Sigmoid colon (tissue), 7 donors: ENCODE results near the gene NOTCH1. TPM values are rescaled to one million over a fixed set of nuclear protein-coding genes. Genes with fewer than 3 reads are reported as not detected.

Experiments
- DNase-seq: peaks from one replicate; pipeline ENCODE4 v3.0.0-alpha.2; 2019
- H3K27ac ChIP-seq, 4 donors: fragments of 200-600 bp; sonication (generic); one replicate each; pipeline ENCODE4 v1.5.1; 2016 to 2019; ENCODE audit warnings: mild to moderate bottlenecking in 1 of 4
- H3K27me3 ChIP-seq, 3 donors: fragments of 200-600 bp; sonication (generic); one replicate each; pipeline ENCODE4 v1.5.1; 2019; ENCODE audit warnings: mild to moderate bottlenecking in 1 of 3
- H3K36me3 ChIP-seq, 4 donors: fragments of 200-600 bp; sonication (generic); one replicate each; pipeline ENCODE4 v1.5.1; 2016 to 2019
- H3K4me1 ChIP-seq, 4 donors: fragments of 200-600 bp; sonication (generic); one replicate each; pipeline ENCODE4 v1.5.1; 2017 to 2019
- H3K4me3 ChIP-seq, 4 donors: fragments of 200-600 bp; sonication (generic); one replicate each; pipeline ENCODE4 v1.5.1; 2017 to 2019; ENCODE audit warnings: mild to moderate bottlenecking in 2 of 4, moderate library complexity in 1 of 4
- H3K9me3 ChIP-seq, 4 donors: fragments of 200-600 bp in 3 of 4; sonication (generic) in 3 of 4; one replicate each; pipeline versions ENCODE4 v1.5.1 to v1.6.1; 2013 to 2019
- EP300 ChIP-seq, 4 donors: sonication (generic); formaldehyde crosslinking; IDR thresholded peaks; one replicate each; pipeline ENCODE4 v1.6.1; 2017; ENCODE audit warnings: antibody characterized with exemption in 4 of 4
- POLR2A ChIP-seq, 2 donors: fragments of 450-650 bp; IDR thresholded peaks; one replicate each; pipeline ENCODE4 v1.6.1; 2016; ENCODE audit warnings: antibody characterized with exemption in 2 of 2, mild to moderate bottlenecking in 2 of 2, moderate library complexity in 2 of 2
- POLR2AphosphoS5 ChIP-seq, 4 donors: sonication (generic); formaldehyde crosslinking; IDR thresholded peaks; one replicate each; pipeline ENCODE4 v1.6.1; 2017; ENCODE audit warnings: antibody characterized with exemption in 4 of 4
- WGBS, 2 donors: extraction: QIAGEN DNeasy Blood & Tissue Kit; methylation state at CpG; one replicate each; pipeline ENCODE4 v1.1.7; 2013; 5-methylcytosine and 5-hydroxymethylcytosine counted together
- intact Hi-C: fragments of 100-400 bp; cut with DNase I; formaldehyde crosslinking; loops from one replicate; pipeline ENCODE4 v1.15.1; 2023
- polyA plus RNA-seq, 3 donors: library from polyadenylated mRNA; stranded (reverse); fragments of 200-250 nt; gene quantifications; one replicate each; pipeline ENCODE4 v1.2.3, GENCODE V29; 2013
- total RNA-seq, 4 donors: library from RNA; depleted of rRNA; stranded (reverse); fragments of >200 nt; gene quantifications; one replicate each; pipeline ENCODE4 v1.1.0, GENCODE V29; 2016
- TF ChIP-seq, protein P1 (sequence below), 4 experiments: fragments of 450-650 bp in 3 of 4; fragments of 200-600 bp in 1 of 4; IDR thresholded peaks; one replicate each; pipeline ENCODE4 v1.5.1; 2016 to 2019; ENCODE audit warnings: antibody characterized with exemption in 4 of 4, mild to moderate bottlenecking in 3 of 4, moderate library complexity in 2 of 4
- donor health status: healthy with polysubstance abuse.
- donor health status: Bipolar disorder and iron deficiency.
- donor health status: healthy.

Gene NOTCH1
- total and polyA plus RNA-seq, 7 donors = 1.8 to 36.0 (median 30.7) TPM

- TF ChIP-seq, protein P1, sequence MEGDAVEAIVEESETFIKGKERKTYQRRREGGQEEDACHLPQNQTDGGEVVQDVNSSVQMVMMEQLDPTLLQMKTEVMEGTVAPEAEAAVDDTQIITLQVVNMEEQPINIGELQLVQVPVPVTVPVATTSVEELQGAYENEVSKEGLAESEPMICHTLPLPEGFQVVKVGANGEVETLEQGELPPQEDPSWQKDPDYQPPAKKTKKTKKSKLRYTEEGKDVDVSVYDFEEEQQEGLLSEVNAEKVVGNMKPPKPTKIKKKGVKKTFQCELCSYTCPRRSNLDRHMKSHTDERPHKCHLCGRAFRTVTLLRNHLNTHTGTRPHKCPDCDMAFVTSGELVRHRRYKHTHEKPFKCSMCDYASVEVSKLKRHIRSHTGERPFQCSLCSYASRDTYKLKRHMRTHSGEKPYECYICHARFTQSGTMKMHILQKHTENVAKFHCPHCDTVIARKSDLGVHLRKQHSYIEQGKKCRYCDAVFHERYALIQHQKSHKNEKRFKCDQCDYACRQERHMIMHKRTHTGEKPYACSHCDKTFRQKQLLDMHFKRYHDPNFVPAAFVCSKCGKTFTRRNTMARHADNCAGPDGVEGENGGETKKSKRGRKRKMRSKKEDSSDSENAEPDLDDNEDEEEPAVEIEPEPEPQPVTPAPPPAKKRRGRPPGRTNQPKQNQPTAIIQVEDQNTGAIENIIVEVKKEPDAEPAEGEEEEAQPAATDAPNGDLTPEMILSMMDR (IDR thresholded peaks at IDR 0.05) = peak; percentile 92 to 99 (median 98)
- TF ChIP-seq POLR2AphosphoS5 (IDR thresholded peaks at IDR 0.05) (no peak), EP300 (IDR thresholded peaks at IDR 0.05) (no peak), POLR2A (IDR thresholded peaks at IDR 0.05) (no peak)
- Histone ChIP-seq H3K9me3 (no peaks in the 10 kb centered on the region), H3K27me3 (no peaks in the 10 kb centered on the region), H3K4me1 (peaks cover 0 to 26% (median 18%) of the 10 kb centered on the region in 4 donors), H3K27ac (no peak overlapping the region), H3K4me3 (no peak overlapping the region), H3K36me3 (no peaks in the 10 kb centered on the region)
- WGBS, 2 donors = 22 to 33% methylated on average over 22 of the region's 22 CpGs
- intact Hi-C loops = loop anchor here (1.0 to 5.0 kb wide), 3 partner anchors 54 to 204 kb away; no protein-coding TSS in a partner anchor
- peak; percentile 85 for DNase-seq
These were observed 57.3 kb downstream of the NOTCH1 start for GRCh38 chr9:136488247-136489214.

DNA sequence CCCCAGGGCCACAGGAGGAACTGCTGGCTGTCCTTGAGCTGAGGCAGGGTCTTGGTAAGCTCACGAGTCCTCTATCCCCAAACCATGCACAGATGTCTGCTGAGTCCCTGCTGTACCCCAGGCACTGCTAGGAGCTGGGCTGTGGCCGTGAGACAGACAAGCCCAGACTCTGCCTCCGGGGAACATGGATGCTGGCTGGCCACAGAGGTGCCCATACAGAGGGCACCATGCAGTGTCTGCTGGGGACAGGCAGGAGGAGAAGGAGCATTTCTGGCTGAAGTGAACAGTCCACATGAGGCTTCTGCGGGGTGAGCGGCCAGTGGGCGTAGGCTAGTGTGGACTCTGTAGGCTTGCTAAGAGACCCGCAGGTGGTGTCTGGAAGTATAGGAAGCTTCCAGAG lies 58.2 kb downstream of the NOTCH1 start:
- no peak overlapping the region for H3K27ac ChIP-seq
- TF ChIP-seq POLR2AphosphoS5 (IDR thresholded peaks at IDR 0.05) = no peak
- TF ChIP-seq EP300 (IDR thresholded peaks at IDR 0.05) = no peak
- no peak for TF ChIP-seq POLR2A (IDR thresholded peaks at IDR 0.05)
- TF ChIP-seq, protein P1 (IDR thresholded peaks at IDR 0.05) = no peak
- no peaks in the 10 kb centered on the region for H3K36me3 ChIP-seq
- intact Hi-C loops = loop anchor here (1.0 to 5.0 kb wide), 3 partner anchors 55 to 205 kb away; no protein-coding TSS in a partner anchor
- H3K4me1 ChIP-seq = peaks cover 0 to 19% (median 13%) of the 10 kb centered on the region in 4 donors
- no peak for DNase-seq
- H3K9me3 ChIP-seq = no peaks in the 10 kb centered on the region
- 91 to 92% methylated on average over 7 of the region's 7 CpGs for WGBS, 2 donors
- H3K27me3 ChIP-seq = no peaks in the 10 kb centered on the region
- no peak overlapping the region for H3K4me3 ChIP-seq

- no peaks in the 10 kb centered on the region for H3K27me3 ChIP-seq
- H3K4me1 ChIP-seq = peaks cover 0 to 21% (median 15%) of the 10 kb centered on the region in 4 donors
- H3K4me3 ChIP-seq = no peak overlapping the region
- no peaks in the 10 kb centered on the region for H3K36me3 ChIP-seq
- no peak overlapping the region for H3K27ac ChIP-seq
- H3K9me3 ChIP-seq = no peaks in the 10 kb centered on the region
- DNase-seq = no peak
- TF ChIP-seq POLR2AphosphoS5 (IDR thresholded peaks at IDR 0.05) = no peak
- no peak for TF ChIP-seq EP300 (IDR thresholded peaks at IDR 0.05)
- no peak for TF ChIP-seq POLR2A (IDR thresholded peaks at IDR 0.05)
- TF ChIP-seq, protein P1 (IDR thresholded peaks at IDR 0.05) = no peak
- intact Hi-C loops = loop anchor here (5.0 kb wide), 2 partner anchors 55 to 205 kb away; no protein-coding TSS in a partner anchor
- WGBS, 2 donors = 88 to 92% methylated on average over 18 of the region's 18 CpGs
These were observed 58.8 kb downstream of the NOTCH1 start for GRCh38 chr9:136486823-136487620.

- no peak for DNase-seq
- Histone ChIP-seq H3K27ac (no peak overlapping the region), H3K9me3 (no peaks in the 10 kb centered on the region), H3K4me1 (peaks cover 0 to 29% (median 23%) of the 10 kb centered on the region in 4 donors), H3K4me3 (no peak overlapping the region), H3K36me3 (no peaks in the 10 kb centered on the region), H3K27me3 (no peaks in the 10 kb centered on the region)
- intact Hi-C loops = loop anchor here (5.0 kb wide), 2 partner anchors 56 to 206 kb away; no protein-coding TSS in a partner anchor
- WGBS, 2 donors = 95 to 97% methylated on average over 7 of the region's 7 CpGs
- TF ChIP-seq POLR2A (IDR thresholded peaks at IDR 0.05) = no peak
- TF ChIP-seq, protein P1 (IDR thresholded peaks at IDR 0.05) = no peak
- TF ChIP-seq EP300 (IDR thresholded peaks at IDR 0.05) = no peak
- no peak for TF ChIP-seq POLR2AphosphoS5 (IDR thresholded peaks at IDR 0.05)
These were observed 59.7 kb downstream of the NOTCH1 start for GRCh38 chr9:136486131-136486530.
